GM19452 (cell line): Measurements from ENCODE around the gene TSKU.

Source experiments
- ATAC-seq: cut with Tn5 transposase; IDR thresholded peaks from one replicate; pipeline ENCODE4 v1.9.1; 2021; ENCODE audit not compliant: unreplicated experiment

The TSKU gene

GRCh38 chr11:76844511-76844910 lies 61.4 kb downstream of the TSKU start:
- no peak for ATAC-seq

DNA sequence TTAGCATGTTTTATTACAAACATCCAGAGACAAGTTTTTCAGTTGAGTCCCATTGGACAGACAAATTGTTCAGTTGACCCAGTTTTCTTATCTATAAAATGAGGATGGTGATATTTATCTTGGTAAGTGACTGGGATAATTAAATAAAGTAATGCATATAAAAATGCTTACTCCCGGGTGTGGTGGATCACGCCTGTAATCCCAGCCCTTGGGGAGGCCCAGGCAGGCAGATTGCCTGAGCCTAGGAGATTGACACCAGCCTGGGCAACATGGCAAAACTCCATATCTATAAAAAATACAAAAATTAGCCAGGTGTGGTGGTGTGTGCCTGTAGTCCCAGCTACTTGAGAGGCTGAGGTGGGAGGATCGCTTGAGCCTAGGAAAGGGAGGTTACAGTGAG lies 61.9 kb downstream of the TSKU start:
- no peak for ATAC-seq

DNA sequence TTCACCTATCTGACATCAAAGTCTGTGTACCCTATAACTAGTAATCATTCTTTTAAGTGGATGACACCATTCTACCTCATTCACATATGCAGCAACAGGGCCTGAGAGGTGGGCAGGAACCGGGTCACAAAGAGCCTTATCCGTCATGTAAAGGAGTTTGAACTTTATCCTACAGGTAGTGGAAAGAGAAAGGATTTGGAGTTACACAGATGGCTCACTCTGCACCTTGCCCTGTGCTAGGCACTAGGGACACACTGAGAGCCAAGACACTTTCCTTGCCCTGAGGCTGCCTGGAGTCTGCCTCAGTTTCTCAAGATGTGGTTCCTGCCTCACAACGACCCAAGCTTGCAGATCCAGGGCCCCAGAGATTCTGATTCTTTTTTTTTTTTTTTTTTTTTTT lies 63.3 kb downstream of the TSKU start:
- no peak for ATAC-seq
